Neuron (in vitro differentiated cells): ENCODE data around the gene GALNTL6.
A peak's percentile ranks its signal among the peaks of the same experiment; 100 is the strongest.
"Not testable (repeated sequence)": the region's sequence is repeated elsewhere in the genome, so short reads cannot be mapped to it uniquely, and the experiment has no call there.

Experiments
- H2AFZ ChIP-seq: one replicate; pipeline ENCODE4 v1.6.1; 2013; ENCODE audit warnings: low read depth, mild to moderate bottlenecking, inconsistent platforms, low read length, moderate library complexity
- H3K27me3 ChIP-seq: one replicate; pipeline ENCODE4 v1.6.1; 2013; ENCODE audit warnings: low read length; ENCODE audit not compliant: insufficient read depth
- H3K36me3 ChIP-seq: one replicate; pipeline ENCODE4 v1.6.1; 2013; ENCODE audit warnings: low read length; ENCODE audit not compliant: insufficient read depth
- H3K4me1 ChIP-seq: one replicate; pipeline ENCODE4 v1.6.1; 2013; ENCODE audit warnings: low read length; ENCODE audit not compliant: insufficient read depth
- H3K4me3 ChIP-seq: 2 replicates; pipeline ENCODE4 v1.5.1; 2013; ENCODE audit warnings: mild to moderate bottlenecking, low read length, moderate library complexity
- H3K9me3 ChIP-seq: one replicate; pipeline ENCODE4 v1.6.1; 2013; ENCODE audit warnings: low read length

Gene GALNTL6

DNA sequence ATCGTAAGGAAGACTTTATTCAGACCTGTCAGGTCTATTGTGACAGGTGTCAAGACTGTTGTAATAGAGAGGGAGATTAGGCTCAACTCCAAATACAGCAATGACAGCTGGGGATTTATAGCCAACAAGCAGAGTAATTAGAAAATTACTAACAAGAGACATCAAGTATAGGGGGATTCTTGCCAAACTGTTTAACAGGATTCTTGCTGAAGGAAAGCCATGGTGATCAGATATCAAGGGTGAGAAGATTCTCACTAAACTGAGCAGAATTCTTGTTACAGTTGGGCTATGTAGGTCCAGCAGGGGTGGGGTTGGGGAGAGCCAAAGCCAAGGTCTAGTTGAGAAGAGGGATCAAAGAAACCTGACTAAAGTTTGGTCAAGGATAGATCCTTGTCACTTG lies 894.4 kb downstream of the GALNTL6 start:
- Histone ChIP-seq H3K9me3 (peaks cover 2% of the 10 kb centered on the region), H3K27me3 (no peaks in the 10 kb centered on the region), H3K36me3 (no peaks in the 10 kb centered on the region), H2AFZ (no peak overlapping the region), H3K4me3 (no peak overlapping the region), H3K4me1 (peaks cover 6% of the 10 kb centered on the region)

DNA sequence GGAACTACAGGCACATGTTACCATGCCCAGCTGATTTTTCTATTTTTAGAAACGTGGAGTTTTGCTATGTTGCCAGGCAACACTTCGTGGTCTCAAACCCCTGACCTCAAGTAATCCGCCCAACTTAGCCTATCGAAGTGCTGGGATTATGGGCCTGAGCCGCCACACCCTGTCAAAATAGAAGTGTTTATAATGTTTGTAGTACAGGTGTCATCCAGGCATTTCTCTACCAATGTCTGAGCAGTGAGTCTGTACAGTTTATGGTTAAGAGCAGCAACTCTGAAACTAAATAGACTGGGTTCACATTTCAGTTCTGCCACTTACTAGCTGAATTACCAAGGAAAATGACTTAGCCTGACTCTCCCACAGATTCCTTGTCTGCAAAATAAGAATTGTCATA lies 895.0 kb downstream of the GALNTL6 start:
- Histone ChIP-seq H3K36me3 (no peaks in the 10 kb centered on the region), H3K4me3 (no peak overlapping the region), H3K4me1 (peaks cover 6% of the 10 kb centered on the region), H3K9me3 (peaks cover 2% of the 10 kb centered on the region), H2AFZ (no peak overlapping the region), H3K27me3 (no peaks in the 10 kb centered on the region)

DNA sequence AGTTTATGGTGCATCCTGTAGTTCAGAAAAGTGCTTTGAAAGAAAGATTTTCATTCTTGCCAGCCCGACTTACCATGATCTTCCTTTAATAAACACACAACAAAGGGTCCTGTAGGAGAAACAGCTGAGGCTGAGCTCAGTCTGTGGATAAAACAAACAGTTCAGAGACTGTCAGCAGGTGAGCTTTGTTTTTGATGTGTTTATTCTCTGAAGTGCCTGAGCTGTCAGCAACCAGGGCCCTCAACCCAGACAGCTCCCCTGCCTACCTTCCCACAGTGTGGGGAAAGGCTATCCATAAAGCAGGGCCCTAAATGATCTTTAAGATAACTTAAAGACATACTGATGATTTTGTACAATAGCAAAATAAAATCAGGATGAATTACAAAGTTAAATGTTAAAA lies 896.2 kb downstream of the GALNTL6 start:
- no peaks in the 10 kb centered on the region for H3K36me3 ChIP-seq
- peaks cover 2% of the 10 kb centered on the region for H3K9me3 ChIP-seq
- peaks cover 6% of the 10 kb centered on the region for H3K4me1 ChIP-seq
- no peak overlapping the region for H3K4me3 ChIP-seq
- H3K27me3 ChIP-seq: no peaks in the 10 kb centered on the region
- H2AFZ ChIP-seq: no peak overlapping the region

DNA sequence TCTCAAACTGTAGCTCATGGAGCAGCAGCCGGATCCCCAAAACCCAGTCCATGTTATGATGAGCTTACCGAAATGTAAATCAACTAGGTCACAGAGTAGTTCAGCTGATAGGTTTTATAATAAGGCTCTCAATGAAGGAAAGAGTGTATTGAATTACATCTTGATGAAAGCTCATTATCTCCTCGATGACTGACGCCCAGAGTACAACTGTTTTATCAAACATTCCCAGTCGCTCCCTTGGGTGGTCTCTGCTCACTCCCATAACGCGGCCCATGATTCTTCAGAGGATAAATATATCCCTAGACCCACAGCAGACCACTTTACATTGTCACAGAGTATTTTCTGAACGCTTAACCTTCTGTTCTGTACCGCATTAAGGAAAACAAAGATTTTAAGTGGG lies 903.1 kb downstream of the GALNTL6 start:
- H3K4me3 ChIP-seq: no peak overlapping the region
- no peaks in the 10 kb centered on the region for H3K36me3 ChIP-seq
- no peaks in the 10 kb centered on the region for H3K27me3 ChIP-seq
- H2AFZ ChIP-seq: no peak overlapping the region
- no peaks in the 10 kb centered on the region for H3K9me3 ChIP-seq
- no peaks in the 10 kb centered on the region for H3K4me1 ChIP-seq

DNA sequence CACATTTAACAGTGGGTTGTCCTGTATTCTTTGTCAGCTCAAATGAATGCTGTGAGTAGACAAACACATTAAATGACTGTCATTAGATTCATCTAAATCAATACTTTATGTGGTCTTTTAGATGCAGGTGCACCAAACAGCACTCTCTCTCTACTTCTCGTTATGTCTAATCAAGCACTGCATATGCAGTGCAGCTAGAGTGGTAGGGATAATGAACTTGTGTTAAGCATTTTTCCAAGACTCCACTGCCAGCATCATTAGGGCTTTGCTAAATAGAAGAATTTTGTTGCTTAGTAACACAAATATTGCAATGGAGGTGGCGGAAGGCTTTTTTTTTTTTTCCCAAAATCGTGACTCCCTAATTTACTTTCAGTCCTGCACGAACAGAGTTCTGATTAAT lies 908.5 kb downstream of the GALNTL6 start:
- Histone ChIP-seq H2AFZ (no peak overlapping the region), H3K4me1 (no peaks in the 10 kb centered on the region), H3K36me3 (no peaks in the 10 kb centered on the region), H3K27me3 (no peaks in the 10 kb centered on the region), H3K4me3 (no peak overlapping the region), H3K9me3 (no peaks in the 10 kb centered on the region)

DNA sequence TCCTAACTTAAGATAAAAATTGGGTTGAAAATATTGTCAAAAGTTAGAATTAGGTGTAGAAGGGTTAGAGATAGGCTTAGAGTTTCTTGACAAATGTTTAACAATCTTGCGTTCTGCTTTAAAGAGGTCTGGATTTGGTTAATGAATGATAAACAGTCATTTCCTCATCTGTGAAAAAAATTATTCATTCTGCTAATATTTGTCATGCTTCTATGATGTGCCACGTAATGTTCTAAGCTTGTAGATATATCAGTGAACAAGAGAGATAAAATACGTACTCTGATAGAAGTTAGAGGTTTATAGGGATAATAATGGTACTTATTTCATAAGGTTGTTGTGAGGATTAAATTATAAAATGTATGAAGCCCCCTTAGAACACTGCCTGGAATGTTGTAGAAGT lies 912.4 kb downstream of the GALNTL6 start:
- no peak overlapping the region for H3K4me3 ChIP-seq
- no peaks in the 10 kb centered on the region for H3K36me3 ChIP-seq
- no peaks in the 10 kb centered on the region for H3K27me3 ChIP-seq
- H3K9me3 ChIP-seq: no peaks in the 10 kb centered on the region
- no peak overlapping the region for H2AFZ ChIP-seq
- H3K4me1 ChIP-seq: no peaks in the 10 kb centered on the region

GRCh38 chr4:172726001-172726423 lies 912.8 kb downstream of the GALNTL6 start:
- Histone ChIP-seq H3K4me1 (no peaks in the 10 kb centered on the region), H3K36me3 (no peaks in the 10 kb centered on the region), H3K9me3 (no peaks in the 10 kb centered on the region), H3K4me3 (no peak overlapping the region), H3K27me3 (no peaks in the 10 kb centered on the region), H2AFZ (no peak overlapping the region)

GRCh38 chr4:172727631-172728030 lies 914.4 kb downstream of the GALNTL6 start:
- Histone ChIP-seq H3K4me3 (no peak overlapping the region), H3K4me1 (no peaks in the 10 kb centered on the region), H3K27me3 (no peaks in the 10 kb centered on the region), H2AFZ (no peak overlapping the region), H3K9me3 (no peaks in the 10 kb centered on the region), H3K36me3 (no peaks in the 10 kb centered on the region)

DNA sequence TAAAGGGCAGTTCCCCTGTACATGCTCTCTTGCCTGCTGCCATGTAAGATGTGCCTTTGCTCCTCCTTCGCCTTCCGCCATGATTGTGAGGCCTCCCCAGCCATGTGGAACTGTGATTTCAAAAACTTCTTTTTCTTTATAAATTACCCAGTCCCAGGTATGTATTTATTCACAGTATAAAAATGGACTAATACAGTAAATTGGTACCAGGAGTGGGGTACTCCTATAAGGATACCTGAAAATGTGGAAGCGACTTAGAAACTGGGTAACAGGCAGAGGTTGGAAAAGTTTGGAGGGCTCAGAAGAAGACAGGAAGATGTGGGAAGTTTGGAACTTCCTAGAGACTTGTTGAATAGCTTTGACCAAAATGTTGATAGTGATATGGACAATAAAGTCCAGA lies 920.4 kb downstream of the GALNTL6 start:
- H3K27me3 ChIP-seq, H3K9me3 ChIP-seq: not testable (repeated sequence)

DNA sequence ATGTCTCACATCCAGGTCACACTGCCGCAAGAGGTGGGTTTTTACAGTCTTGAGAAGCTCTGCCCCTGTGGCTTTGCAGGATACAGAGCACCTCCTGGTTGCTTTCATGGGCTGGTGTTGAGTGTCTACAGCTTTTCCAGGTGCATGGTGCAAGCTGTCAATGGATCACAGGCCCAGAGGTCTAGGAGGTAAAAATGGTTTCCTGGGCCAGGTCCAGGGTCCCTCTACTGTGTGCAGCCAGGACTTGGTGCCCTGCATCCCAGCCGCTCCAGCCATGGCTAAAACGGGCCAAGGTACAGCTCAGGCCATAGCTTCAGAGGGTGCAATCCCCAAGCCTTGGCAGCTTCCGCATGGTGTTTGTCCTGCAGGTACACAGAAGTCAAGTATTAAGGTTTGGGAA lies 921.4 kb downstream of the GALNTL6 start:
- Histone ChIP-seq H3K36me3 (no peaks in the 10 kb centered on the region), H3K27me3 (no peaks in the 10 kb centered on the region), H3K9me3 (no peaks in the 10 kb centered on the region), H3K4me3 (no peak overlapping the region), H2AFZ (no peak overlapping the region), H3K4me1 (no peaks in the 10 kb centered on the region)

More for the DNA sequence above, 920.4 kb downstream of the GALNTL6 start:
- H3K4me1 ChIP-seq, H3K36me3 ChIP-seq, H3K4me3 ChIP-seq, H2AFZ ChIP-seq: not testable (repeated sequence)

- Histone ChIP-seq H3K36me3 (no peaks in the 10 kb centered on the region), H3K4me3 (no peak overlapping the region), H3K9me3 (no peaks in the 10 kb centered on the region), H3K4me1 (no peaks in the 10 kb centered on the region), H3K27me3 (no peaks in the 10 kb centered on the region), H2AFZ (no peak overlapping the region)
These were observed 922.8 kb downstream of the GALNTL6 start for GRCh38 chr4:172736046-172736445.

GRCh38 chr4:172740434-172740833 lies 927.2 kb downstream of the GALNTL6 start:
- no peaks in the 10 kb centered on the region for H3K4me1 ChIP-seq
- H3K4me3 ChIP-seq: no peak overlapping the region
- H3K36me3 ChIP-seq: no peaks in the 10 kb centered on the region
- H3K9me3 ChIP-seq: no peaks in the 10 kb centered on the region
- no peaks in the 10 kb centered on the region for H3K27me3 ChIP-seq
- peak overlapping the region; percentile 14 for H2AFZ ChIP-seq

GRCh38 chr4:172750910-172751309 lies 937.7 kb downstream of the GALNTL6 start:
- H2AFZ ChIP-seq: no peak overlapping the region
- no peaks in the 10 kb centered on the region for H3K36me3 ChIP-seq
- no peaks in the 10 kb centered on the region for H3K9me3 ChIP-seq
- no peaks in the 10 kb centered on the region for H3K27me3 ChIP-seq
- H3K4me1 ChIP-seq: no peaks in the 10 kb centered on the region
- H3K4me3 ChIP-seq: no peak overlapping the region

- no peak overlapping the region for H3K4me3 ChIP-seq
- H3K36me3 ChIP-seq: no peaks in the 10 kb centered on the region
- H2AFZ ChIP-seq: no peak overlapping the region
- H3K27me3 ChIP-seq: no peaks in the 10 kb centered on the region
- H3K9me3 ChIP-seq: no peaks in the 10 kb centered on the region
- H3K4me1 ChIP-seq: no peaks in the 10 kb centered on the region
These were observed 938.3 kb downstream of the GALNTL6 start for GRCh38 chr4:172751550-172751949.
